Islet precursor cell (in vitro differentiated cells): Measurements from ENCODE around the gene MOSMO.

ENCODE experiments used
- DNase-seq: peaks from one replicate; pipeline ENCODE4 v3.0.0-alpha.2; 2018

The MOSMO gene

GRCh38 chr16:22053921-22054341, 46.0 kb downstream of the MOSMO start:
- DNase-seq: no peak

GRCh38 chr16:22054847-22055590, 47.1 kb downstream of the MOSMO start:
- no peak for DNase-seq

GRCh38 chr16:22055881-22056280, 48.0 kb downstream of the MOSMO start:
- peak; percentile 64 for DNase-seq

- no peak for DNase-seq
These were observed 56.1 kb downstream of the MOSMO start for GRCh38 chr16:22063888-22064467.

- no peak for DNase-seq
These were observed 57.3 kb downstream of the MOSMO start for GRCh38 chr16:22065252-22065651.

GRCh38 chr16:22070361-22071330, 62.7 kb downstream of the MOSMO start:
- DNase-seq: no peak

GRCh38 chr16:22071331-22071910, 63.5 kb downstream of the MOSMO start:
- no peak for DNase-seq

- no peak for DNase-seq
These were observed 65.4 kb downstream of the MOSMO start for GRCh38 chr16:22073350-22073749.

- no peak for DNase-seq
These were observed 67.3 kb downstream of the MOSMO start for GRCh38 chr16:22075043-22075757.

GRCh38 chr16:22075776-22076175, 67.9 kb downstream of the MOSMO start:
- DNase-seq: no peak

GRCh38 chr16:22077700-22078313, 69.9 kb downstream of the MOSMO start:
- DNase-seq: peak; percentile 62

GRCh38 chr16:22078656-22079055, 70.7 kb downstream of the MOSMO start:
- no peak for DNase-seq

GRCh38 chr16:22081050-22081449, 73.1 kb downstream of the MOSMO start:
- DNase-seq: no peak

- no peak for DNase-seq
These were observed 78.5 kb downstream of the MOSMO start for GRCh38 chr16:22086440-22086839.

GRCh38 chr16:22088642-22089041, 80.7 kb downstream of the MOSMO start:
- DNase-seq: no peak

GRCh38 chr16:22089910-22090309, 82.0 kb downstream of the MOSMO start:
- DNase-seq: no peak

- DNase-seq: no peak
These were observed 83.8 kb downstream of the MOSMO start for GRCh38 chr16:22091721-22092120.

- DNase-seq: peak; percentile 79
These were observed 84.4 kb downstream of the MOSMO start, which contains the start of gene VWA3A for GRCh38 chr16:22092143-22092933. TSS of gene VWA3A (plus strand) at chr16:22092541. CDS start at chr16:22092638, 97 bp downstream.

GRCh38 chr16:22093331-22093730, 85.4 kb downstream of the MOSMO start:
- DNase-seq: no peak

GRCh38 chr16:22093996-22094395, 86.1 kb downstream of the MOSMO start:
- DNase-seq: no peak
